Superior temporal gyrus (tissue), 1 donor: ENCODE data around the gene RAG2.

Source experiments
- DNase-seq: peaks from one replicate; pipeline ENCODE4 v3.0.0-alpha.2; 2016; ENCODE audit errors: extremely low spot score

RAG2 gene

DNA sequence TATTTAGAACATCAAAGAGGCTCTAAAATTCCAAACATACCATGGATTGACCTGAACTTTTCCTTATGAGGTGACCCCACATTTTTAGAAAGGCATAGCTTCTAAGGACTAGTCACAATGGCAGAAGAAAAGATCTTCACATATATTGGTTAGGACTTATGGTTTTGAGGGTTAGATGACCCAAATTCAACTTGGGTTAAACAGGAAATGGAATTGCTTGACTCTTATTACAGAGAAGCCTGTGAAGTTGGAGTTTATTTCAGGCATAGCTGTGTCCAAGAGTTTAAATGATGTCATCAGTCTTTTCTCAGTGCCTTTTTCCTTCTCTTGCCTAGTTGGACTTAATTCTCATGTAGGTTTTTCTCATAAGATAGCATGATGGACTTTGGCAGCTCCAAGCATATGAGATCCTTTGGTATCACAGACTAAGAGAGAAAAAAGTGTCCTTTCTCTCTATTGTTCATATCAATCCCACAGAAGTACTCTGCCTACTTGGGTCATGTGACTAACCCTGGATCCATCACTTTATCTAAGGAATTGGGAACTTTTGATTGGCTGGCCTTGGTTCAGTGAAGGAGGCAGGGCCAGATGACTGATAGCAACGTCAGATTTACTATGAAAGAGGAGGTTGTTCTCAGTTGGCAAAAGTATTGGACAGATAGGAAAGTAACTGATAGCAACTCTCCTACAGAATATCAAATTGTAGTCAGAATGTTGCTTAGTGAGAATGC, 47.5 kb downstream of the RAG2 start:
- no peak for DNase-seq
